HT-29 (cell line): ENCODE results near the gene NPPB. TPM values are rescaled to one million over a fixed set of nuclear protein-coding genes. Genes with fewer than 3 reads are reported as not detected.
"Not testable (repeated sequence)": the region's sequence is repeated elsewhere in the genome, so short reads cannot be mapped to it uniquely, and the experiment has no call there.

Experiments used
- DNase-seq: peaks from one replicate; pipeline ENCODE4 v3.0.0-alpha.2; 2015; ENCODE audit warnings: low spot score
- total RNA-seq: library from RNA; depleted of rRNA; stranded (reverse); fragments of >200 nt; shearing (Covaris generic); gene quantifications from 2 replicates; pipeline ENCODE4 v1.2.3, GENCODE V29; 2014; rRNA removed

The NPPB gene
- not detected in 2 replicates for total RNA-seq

- DNase-seq = no peak
These were observed at the start of gene NPPB for GRCh38 chr1:11858613-11858967. TSS of gene NPPB (minus strand) at chr1:11858945. CDS start at chr1:11858833, 112 bp downstream.

- peak; percentile 99 for DNase-seq
These were observed 49.4 kb upstream of the NPPB start for GRCh38 chr1:11908095-11908675.

GRCh38 chr1:11907275-11908094 lies 48.7 kb upstream of the NPPB start:
- peak; percentile 97 for DNase-seq

GRCh38 chr1:11906870-11907269 lies 48.1 kb upstream of the NPPB start:
- DNase-seq = no peak

- no peak for DNase-seq
These were observed 46.2 kb upstream of the NPPB start for GRCh38 chr1:11904978-11905377.

GRCh38 chr1:11904156-11904555 lies 45.4 kb upstream of the NPPB start:
- DNase-seq = not testable (repeated sequence)

- no peak for DNase-seq
These were observed 44.5 kb upstream of the NPPB start for GRCh38 chr1:11903210-11903609.

- DNase-seq = not testable (repeated sequence)
These were observed 42.7 kb upstream of the NPPB start for GRCh38 chr1:11901446-11901845.

- DNase-seq = no peak
These were observed 40.2 kb upstream of the NPPB start for GRCh38 chr1:11898831-11899467.

GRCh38 chr1:11898086-11898785 lies 39.5 kb upstream of the NPPB start:
- no peak for DNase-seq

GRCh38 chr1:11894501-11894900 lies 35.8 kb upstream of the NPPB start:
- not testable (repeated sequence) for DNase-seq

GRCh38 chr1:11893907-11894251 lies 35.1 kb upstream of the NPPB start:
- DNase-seq = peak; percentile 74

- no peak for DNase-seq
These were observed 32.9 kb upstream of the NPPB start for GRCh38 chr1:11891433-11892186.

GRCh38 chr1:11888877-11889208 lies 30.1 kb upstream of the NPPB start:
- DNase-seq = no peak

GRCh38 chr1:11888206-11888876 lies 29.6 kb upstream of the NPPB start:
- no peak for DNase-seq

GRCh38 chr1:11887666-11888007 lies 28.9 kb upstream of the NPPB start:
- DNase-seq = no peak

- no peak for DNase-seq
These were observed 28.4 kb upstream of the NPPB start for GRCh38 chr1:11886986-11887665.

- DNase-seq = no peak
These were observed 27.2 kb upstream of the NPPB start for GRCh38 chr1:11885916-11886315.

- DNase-seq = peak; percentile 52
These were observed 24.2 kb upstream of the NPPB start for GRCh38 chr1:11882814-11883538.
